GM19467 (cell line): Measurements from ENCODE around the gene RAB3B.

Experiments
- ATAC-seq: cut with Tn5 transposase; IDR thresholded peaks from one replicate; pipeline ENCODE4 v1.9.1; 2021; ENCODE audit warnings: mild to moderate bottlenecking, moderate library complexity; ENCODE audit not compliant: unreplicated experiment

The RAB3B gene

GRCh38 chr1:51957618-51958017 lies 32.9 kb downstream of the RAB3B start:
- ATAC-seq, result no peak

DNA sequence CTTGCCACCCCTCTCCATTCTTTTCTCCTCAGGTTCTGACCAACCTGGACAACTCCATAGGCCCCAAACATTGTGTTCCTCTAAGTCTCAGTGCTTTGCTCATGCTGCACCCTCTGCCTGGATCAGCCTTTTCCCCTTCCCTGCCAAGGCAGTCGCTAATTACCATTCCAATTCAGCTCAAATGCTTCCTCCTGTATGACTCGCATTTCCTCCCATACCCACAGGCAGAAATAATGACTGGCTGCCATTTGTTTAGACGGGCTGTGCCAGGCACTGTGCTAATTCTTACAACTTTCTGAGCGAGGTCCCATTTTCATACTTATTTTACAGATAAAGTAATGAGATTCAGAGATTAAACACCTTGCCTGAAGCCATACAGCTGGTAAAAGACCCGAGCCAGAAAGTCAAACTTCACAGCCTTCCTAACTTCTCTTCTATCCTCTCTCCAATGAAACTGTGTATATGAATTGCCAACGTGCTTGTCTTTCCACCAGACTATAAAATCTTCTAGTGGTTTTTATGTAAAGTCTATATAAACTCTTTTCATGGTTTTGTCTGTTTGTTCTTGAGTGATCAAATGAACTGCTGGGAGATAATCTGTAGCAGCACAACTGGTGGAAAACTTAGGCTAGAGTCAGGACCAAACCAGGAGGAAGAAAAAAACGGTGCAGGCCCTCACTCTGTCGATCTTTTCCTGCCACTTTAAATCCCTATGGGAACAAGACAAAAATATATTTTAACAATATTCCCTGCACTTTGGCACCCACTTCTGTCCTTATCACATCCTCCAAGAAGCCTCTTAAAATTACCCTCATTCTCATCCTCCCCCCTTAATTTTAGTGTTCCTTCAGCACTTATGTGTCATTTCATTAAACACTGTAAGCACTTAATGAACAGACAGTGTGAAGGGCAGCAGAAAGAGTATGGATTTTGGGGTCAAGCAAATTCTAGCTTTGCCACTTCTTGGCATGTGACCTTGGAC lies 33.7 kb downstream of the RAB3B start:
- ATAC-seq, result no peak

DNA sequence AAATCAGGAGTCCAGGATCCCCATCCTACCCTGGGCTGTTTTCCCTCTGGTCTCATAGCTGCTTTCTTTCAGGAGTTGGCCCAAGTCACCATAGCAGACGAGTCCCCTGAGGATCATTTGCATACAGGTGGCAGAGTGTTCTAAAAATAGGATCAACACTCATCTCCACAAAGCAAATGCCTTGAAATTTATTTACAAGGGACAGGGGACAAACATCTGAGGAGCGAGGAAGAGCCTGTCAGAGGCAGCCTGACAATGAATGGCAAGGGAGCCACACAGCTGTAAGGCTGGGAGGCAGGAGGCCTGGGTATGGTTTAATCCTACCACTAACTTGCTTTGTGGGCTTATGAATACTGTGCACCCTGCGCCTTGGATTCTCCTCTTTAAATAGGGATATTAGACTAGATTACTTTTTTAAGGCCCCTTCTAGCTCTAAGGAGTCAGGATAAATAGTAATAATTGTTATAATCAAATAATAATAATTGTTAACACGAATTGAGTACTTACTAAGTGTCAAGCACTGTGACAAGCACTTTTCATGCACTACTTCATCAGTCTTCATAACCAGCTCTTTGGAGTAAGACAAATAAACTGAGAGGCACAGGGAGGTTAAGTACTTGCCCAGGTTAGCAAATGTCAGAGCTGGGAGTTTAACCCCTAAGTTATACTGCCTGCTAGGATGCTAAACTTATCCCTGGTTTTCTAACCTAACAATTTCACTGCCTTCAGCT lies 34.5 kb downstream of the RAB3B start:
- no peak for ATAC-seq

- no peak for ATAC-seq
Measured at GRCh38 chr1:51954783-51955182, 35.7 kb downstream of the RAB3B start.

- no peak for ATAC-seq
Measured at GRCh38 chr1:51953079-51953478, 37.4 kb downstream of the RAB3B start.

DNA sequence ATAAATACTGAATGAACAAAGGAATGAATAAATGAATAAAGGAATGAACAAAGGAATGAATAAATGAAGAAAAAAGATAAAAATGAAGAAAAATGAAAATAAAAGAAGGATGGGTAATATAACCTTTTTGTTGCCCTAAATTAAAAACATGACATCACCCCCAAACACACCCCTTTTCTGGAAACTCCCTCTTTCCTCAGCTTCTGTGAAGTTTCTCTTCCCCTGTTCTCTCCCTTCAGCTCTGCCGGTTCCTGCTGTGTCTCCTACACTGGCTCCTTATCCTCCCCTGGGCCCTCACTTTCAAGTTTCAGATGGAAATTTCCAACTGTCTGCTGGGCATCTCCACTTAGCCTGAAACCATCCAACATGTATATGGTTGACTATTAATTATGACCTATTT lies 37.9 kb downstream of the RAB3B start:
- ATAC-seq, result no peak

DNA sequence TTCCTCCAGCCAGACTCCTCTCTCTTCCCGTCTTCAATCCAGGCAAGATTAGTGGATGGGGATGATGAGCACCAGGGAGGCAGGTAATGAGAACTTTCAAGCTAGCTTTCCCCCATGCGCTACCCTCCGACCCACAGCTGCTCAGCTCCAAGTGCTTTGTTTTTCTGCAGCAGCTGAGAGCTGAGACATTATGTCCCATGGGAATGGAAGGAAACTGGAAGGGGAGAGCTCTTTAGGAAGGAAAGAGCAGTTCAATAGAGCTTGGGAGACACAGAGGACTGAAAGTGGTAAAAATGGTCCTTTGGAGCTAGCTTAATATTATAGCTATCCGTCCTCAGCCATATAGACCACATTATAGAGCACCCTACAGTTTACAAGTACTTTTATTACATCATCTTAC lies 39.8 kb downstream of the RAB3B start:
- no peak for ATAC-seq

DNA sequence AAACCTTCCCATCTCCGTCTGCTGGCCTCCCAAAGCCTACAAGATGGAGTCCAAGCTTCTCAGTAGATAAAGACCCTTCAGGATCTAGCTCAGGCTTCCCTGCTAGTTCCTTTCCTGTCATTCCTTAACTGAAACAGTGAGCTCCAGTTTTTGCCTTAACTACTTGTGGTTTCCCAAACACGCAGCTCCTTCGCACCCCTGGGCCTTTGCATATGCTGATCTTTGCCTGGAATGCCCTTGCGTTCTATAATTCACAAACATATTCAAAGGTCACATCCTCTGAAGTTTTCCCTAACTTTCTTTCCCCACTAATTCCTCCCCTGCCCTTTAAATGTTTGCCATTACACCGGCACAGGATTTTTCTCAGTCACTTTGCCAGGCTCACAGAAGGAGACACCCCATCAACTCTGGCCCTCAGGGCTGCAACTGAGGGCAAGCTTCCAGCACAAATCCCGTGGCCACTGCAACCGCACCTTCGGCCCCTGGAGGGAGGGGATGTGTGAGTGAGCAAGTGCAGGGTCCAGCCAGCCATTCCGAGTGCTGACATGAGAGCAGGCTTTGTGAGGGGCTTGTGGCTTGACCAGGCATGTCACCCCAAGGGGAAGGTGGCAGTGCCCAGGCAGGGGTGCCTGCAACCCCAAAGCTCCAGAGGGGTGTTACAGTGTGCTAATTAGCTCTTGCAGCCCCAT lies 41.3 kb downstream of the RAB3B start:
- no peak for ATAC-seq

DNA sequence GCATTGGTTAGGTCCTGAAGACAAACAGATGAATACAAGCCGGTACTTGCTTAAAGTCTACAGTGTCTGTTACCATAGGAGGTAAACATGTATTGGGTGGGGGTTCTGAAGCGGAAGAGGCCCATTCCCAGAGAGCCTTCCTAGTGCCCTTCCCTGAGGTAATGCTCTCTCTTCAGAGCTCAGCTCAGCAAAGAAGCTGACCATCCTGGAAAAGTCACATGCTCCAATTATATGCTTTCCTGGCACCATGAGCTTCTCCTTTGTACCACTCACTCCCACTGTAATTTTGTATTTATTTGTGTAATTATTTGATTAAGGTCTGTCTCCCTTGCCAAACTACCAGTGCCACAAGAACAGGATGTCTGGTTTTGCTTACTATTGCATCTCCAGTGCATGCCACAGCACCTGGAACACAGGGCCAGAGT lies 42.0 kb downstream of the RAB3B start:
- ATAC-seq, result no peak

- no peak for ATAC-seq
Measured at GRCh38 chr1:51946300-51946699, 44.2 kb downstream of the RAB3B start.

GRCh38 chr1:51945591-51945990 lies 44.9 kb downstream of the RAB3B start:
- ATAC-seq, result no peak

GRCh38 chr1:51942281-51942680 lies 48.2 kb downstream of the RAB3B start:
- no peak for ATAC-seq

DNA sequence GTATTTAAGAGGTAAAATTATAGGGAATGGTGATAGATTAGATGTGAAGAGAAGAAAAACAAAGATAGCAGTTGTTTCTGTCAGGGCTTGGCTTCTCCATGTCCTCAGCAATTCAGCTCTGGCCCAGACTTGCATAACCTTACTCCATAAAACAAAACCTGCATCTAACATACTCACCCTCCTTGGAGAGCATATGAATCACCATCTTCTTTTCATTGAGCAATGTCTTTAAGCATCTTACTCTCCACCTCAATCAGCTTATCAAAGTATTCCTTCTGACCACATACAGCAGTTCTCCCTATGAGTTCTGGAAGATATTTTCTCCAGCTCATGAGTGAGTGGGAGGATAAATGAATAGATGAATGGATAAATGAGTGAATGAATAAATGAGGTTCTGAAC lies 49.0 kb downstream of the RAB3B start:
- ATAC-seq, result no peak

DNA sequence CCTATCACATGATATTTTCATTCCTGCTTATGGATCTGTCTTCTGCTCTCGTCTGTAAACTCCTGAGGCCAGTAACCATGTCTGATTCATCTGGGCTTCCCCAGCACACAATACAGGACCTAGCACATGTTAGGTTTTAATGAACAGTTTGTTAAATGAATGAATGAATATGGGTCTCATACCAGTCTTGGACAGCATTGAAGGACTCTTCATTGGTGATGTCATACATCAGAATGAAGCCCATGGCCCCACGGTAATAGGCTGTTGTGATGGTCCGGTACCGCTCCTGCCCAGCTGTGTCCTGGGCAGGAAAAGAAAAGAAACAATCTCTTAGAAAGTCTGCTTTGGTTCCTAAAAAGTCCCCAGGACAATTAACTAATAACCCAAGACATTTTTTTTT lies 53.4 kb downstream of the RAB3B start:
- ATAC-seq, result no peak

DNA sequence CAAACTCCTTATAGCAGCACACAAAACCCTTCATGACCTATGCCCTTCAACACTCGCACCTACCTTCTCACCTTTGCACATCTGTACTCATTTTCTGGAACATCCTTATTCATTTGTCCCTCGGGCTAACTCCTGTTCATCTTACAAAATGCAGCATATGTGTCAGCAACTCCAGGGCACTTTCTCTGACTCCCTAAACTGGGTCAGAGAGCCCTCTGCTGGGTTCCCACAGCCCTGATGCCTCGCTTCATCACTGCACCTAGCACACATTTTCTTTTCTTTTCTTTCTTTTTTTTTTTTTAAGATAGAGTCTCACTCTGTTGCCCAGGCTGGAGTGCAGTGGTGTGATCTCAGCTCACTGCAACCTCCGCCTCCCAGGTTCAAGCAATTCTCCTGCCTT lies 54.0 kb downstream of the RAB3B start:
- ATAC-seq, result no peak

- ATAC-seq, result no peak
Measured at GRCh38 chr1:51933344-51933743, 57.2 kb downstream of the RAB3B start.

GRCh38 chr1:51930329-51930728 lies 60.2 kb downstream of the RAB3B start:
- no peak for ATAC-seq

- no peak for ATAC-seq
Measured at GRCh38 chr1:51928896-51929295, 61.6 kb downstream of the RAB3B start.

DNA sequence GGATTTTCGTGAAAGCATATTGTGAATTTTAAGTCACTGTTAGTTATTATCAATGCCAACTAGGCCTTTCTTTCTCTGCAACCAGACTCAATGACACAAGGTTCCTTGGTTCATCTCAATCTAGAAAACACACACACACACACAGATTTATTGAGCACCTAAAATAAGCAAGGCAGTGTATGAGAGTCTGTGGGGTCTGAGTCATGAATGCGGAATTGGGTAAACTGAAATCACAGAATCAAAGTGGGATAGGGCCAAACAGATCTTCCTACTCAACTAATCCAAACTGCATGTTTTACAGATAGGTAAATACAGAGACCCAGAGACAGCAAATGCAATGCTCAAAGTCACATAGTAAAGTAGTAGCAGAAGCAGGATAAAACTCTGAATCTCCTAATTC lies 63.5 kb downstream of the RAB3B start:
- ATAC-seq, result no peak

- ATAC-seq, result no peak
Measured at GRCh38 chr1:51926171-51926812, 64.2 kb downstream of the RAB3B start.

GRCh38 chr1:51924455-51924854 lies 66.0 kb downstream of the RAB3B start:
- ATAC-seq, result no peak
